GM21619 (cell line): ENCODE results near the gene PRICKLE4.

Experiments
- ATAC-seq: cut with Tn5 transposase; IDR thresholded peaks from one replicate; pipeline ENCODE4 v1.9.1; 2021; ENCODE audit not compliant: unreplicated experiment

Gene PRICKLE4

DNA sequence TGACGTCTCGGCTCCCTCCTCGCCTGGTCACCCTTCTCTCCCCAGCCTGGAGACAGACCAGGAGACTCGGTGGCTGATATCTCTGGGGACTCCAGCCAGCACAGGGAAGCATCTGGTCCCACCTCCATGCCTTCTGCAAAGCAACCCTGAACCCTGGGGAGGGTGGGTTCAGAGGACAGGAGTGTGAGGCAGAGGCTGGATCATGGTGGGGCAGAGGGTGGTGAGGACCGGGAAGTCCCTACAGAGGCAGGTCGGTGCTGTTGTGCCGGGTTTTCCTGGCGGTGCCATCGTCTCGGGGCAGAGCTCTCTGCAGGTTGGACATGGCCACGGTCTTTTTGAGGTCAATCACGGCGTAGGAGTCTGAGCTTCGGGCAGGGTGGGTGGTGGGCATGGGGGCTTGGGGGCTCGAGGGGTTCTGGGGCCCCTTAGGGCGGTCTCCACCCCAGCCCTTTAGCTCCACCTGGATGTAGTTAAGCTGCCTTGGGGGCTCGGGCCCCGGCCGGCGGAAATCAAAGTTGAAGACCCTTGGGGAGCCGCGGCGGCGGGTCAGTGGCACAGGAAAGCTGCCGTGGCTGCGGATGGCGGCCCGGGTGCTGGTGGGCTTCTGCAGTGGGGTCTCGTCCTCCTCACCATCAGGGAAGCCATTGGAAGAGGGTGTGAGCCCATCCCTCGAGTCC is 10.1 kb upstream of the PRICKLE4 start:
- no peak for ATAC-seq

GRCh38 chr6:41771058-41771983 is 9.3 kb upstream of the PRICKLE4 start:
- no peak for ATAC-seq

- no peak for ATAC-seq
These were observed 5.7 kb upstream of the PRICKLE4 start for GRCh38 chr6:41774841-41775240.

DNA sequence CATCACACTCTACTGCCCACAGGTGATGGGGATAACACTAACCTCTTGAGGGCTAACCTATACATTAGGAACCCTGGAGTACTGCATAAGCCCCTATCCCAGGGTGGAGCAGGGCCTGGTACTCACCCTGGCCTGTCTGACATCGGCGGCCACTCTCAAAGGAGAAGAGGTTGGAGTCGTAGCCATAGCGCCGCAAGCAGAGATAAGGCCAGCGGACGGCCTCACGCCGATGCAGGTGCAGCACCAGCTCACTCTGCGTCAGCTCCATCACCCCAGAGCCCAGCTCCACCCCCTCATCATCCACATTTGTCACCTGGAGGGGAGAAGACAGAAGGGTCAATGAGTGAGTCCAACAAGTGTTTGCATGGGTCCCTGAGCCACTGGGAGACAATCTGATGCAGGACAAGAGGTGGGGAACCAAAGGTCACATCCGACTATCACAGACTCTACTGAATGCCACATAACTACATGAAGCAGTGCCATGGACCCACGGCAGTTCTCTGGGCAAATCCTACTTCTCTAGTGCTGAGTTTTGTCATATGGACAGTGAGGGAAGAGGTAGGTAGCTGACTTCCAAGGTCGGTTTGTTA is 5.2 kb upstream of the PRICKLE4 start:
- no peak for ATAC-seq

- no peak for ATAC-seq
These were observed 2.9 kb upstream of the PRICKLE4 start for GRCh38 chr6:41777551-41778285.

DNA sequence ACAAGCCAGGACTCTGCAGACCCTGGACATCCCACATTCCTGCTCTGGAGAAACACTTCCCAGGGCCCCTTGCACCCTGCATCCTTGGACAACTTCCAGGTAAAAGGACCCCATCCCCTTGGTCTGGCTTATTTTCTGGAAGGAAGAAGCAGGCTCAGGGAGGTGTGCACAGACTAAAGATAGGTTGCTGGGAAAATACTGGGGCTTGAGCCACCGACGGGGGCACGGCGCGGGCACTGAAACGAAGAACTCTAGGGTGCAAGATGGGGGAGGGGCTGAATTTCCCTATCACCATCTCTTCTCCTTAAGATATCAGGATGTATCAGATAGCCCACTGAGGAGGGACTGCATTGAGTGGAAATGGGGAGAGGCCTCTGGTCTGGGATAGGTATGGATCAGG is 1.7 kb upstream of the PRICKLE4 start:
- ATAC-seq, result no peak

DNA sequence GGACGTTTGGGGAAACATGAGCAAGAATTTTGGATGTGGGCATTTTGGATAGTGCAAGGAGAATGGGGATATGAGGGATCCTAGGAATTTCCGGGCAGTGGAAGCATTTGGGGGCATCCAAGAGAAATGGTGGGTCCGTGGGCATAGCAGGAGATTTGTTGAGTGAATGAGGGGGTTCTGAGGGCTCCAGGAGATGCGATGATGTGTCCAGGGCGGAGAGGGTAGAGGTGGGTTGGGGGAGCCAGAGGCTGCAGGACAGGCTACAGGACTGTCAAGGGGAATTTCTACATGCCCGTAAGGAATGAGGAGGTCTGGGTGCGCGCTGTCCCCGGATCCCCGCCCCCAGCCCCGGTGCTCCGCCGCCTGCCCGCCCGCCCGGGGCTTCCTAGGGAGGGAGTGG is 1.2 kb upstream of the PRICKLE4 start:
- no peak for ATAC-seq

DNA sequence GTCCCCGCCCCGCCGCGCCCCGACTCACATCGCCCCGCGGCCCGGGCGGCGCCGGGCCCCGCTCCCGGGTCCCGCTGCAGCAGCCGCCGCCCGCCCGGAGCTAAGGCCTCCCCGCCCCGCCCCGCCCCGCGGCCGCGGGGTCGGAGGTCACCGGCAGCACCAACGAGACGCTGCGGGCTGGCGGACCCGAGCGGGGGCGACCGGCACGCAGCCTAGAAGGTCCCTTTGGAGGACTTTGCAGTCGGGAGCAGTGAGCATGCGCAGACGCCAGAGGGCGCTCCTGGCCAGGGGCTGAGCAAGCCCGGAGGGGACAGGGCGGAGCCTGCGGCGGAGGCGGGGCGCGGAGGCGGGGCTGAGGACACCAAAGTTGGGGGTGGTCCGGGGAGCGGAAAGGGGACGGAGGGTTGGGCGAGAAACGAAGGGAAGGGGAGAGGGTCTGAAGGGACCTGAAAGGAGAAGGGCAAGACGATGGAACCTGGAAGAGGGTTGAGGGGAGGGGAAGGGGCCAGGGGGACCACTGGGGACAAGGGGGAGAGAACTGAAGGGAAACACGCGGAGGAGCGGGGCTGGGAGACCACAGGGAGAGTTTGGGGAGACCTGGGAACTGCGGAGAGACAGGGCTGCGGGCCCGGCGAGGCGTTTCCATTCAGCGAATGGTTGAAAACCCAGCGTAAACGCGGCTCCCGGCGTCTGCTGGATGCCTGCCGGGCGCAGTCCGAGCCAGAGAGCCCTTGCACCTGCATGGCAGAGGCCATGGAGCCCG is 613 bp upstream of the PRICKLE4 start, which contains the start of gene FRS3:
TSS of gene FRS3 (minus strand) at position 113 of the 763 bp plus-strand sequence. CDS start 2,913 bp downstream, outside the sequence.
- peak; percentile 85 for ATAC-seq

DNA sequence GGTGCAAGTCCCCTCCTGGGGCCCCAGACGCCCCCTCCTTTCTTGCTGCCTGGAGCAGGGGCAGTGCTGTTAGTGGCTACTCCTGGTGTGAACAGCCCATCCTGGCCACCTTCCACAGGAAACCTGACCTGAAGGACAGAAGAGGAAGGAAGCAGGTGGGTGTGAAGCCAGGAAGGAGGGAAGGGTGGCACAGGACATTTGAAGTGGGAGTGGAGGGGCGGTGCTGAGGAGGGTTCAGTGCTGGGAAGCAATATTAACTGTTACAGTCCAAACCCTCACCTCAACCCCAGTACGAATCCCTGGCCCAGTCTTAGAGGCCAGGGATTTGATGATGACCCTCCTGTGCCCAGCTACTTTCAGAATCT is 766 bp downstream of the PRICKLE4 start:
- ATAC-seq, result no peak

DNA sequence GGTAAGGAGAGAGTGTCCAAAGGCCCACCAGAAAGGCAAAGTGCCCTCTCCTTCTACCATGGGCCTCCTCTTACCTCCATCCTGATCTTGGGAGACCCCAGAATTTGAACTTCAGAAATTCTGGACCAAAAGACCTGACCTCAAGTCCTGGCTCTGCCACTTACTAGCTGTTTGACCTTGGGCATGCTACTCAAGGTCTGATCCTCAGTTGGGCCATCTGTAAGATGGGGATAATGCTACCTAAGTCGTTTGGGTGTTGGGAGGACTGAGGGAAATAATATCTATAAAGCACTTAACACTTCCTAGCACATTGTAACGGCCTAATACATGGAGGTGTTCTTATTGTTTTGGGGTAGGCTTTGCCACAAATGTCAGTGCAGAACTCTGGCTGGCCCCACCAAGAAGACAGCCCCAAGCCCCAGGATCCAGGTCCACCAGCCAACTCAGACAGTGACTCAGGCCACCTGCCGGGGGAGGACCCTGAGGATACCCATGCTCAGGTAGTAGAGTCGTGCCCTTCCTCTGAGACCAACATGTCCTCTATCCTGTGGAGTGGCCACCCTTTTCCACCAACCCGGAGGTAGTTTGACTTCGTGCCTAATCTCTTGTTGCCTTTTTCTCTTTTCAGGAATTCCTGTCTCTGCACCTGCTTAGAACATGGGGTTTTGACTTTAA is 2.7 kb downstream of the PRICKLE4 start:
- no peak for ATAC-seq

DNA sequence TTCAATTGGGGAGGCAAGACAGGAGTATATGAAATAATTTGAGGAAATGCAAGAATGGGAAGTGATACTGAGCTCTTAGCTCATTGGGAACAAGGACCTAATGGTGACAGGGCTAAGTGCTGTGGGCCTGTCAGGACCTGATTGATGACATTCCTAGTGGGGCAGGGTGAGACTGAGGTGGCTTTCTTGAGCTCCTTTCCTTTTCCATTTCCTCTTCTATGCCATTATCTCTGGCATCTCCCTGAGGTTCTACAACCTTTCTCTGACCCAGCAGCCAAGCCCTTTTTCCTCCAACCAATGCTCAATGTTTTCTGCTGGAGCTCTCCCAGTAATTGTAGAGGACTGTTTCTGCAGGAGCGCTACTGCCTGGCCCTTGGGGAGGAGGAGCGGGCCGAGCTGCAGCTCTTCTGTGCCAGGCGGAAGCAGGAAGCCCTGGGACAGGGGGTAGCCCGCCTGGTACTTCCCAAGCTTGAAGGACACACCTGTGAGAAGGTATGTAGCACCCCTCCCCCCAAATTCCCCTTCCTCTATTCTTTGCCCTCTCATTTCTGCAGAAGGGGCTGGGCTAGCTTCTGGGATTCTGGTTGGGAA is 4.1 kb downstream of the PRICKLE4 start:
- no peak for ATAC-seq

- no peak for ATAC-seq
These were observed 4.7 kb downstream of the PRICKLE4 start for GRCh38 chr6:41785254-41785653.

DNA sequence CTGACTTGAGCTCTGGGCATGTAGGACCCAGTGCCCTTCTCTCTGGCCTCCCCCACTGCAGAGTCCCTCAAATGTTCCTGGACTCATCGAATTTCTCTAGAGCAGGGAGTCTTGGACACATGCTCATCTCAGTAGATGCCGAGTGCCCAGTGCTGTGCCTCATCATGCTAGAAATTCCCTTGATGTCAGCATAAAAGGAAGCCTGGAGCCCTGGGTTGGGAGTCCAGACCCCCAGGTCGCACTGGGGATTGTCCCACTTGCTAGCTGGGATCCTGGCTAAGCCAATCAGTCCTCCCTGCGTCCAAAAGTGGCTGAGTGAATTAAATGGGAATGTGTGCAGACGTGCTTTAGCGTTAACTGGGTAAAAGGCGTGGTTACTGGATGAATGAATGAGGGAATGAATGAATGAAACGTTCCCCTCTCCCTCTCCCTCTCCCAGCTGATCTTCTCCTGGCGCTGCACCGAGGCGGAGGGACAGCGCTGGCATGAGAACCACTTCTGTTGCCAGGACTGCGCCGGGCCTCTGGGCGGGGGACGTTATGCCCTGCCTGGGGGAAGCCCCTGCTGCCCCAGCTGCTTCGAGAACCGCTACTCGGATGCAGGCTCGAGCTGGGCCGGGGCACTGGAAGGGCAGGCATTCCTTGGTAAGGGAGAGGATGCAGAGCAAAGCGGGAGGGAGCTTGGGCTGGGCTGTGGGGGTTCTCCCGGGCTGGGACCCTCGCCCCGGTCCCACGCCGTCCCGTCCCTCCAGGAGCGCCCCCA is 5.3 kb downstream of the PRICKLE4 start:
- ATAC-seq, result peak; percentile 1

- peak; percentile 50 for ATAC-seq
These were observed 6.1 kb downstream of the PRICKLE4 start for GRCh38 chr6:41786451-41787218.

DNA sequence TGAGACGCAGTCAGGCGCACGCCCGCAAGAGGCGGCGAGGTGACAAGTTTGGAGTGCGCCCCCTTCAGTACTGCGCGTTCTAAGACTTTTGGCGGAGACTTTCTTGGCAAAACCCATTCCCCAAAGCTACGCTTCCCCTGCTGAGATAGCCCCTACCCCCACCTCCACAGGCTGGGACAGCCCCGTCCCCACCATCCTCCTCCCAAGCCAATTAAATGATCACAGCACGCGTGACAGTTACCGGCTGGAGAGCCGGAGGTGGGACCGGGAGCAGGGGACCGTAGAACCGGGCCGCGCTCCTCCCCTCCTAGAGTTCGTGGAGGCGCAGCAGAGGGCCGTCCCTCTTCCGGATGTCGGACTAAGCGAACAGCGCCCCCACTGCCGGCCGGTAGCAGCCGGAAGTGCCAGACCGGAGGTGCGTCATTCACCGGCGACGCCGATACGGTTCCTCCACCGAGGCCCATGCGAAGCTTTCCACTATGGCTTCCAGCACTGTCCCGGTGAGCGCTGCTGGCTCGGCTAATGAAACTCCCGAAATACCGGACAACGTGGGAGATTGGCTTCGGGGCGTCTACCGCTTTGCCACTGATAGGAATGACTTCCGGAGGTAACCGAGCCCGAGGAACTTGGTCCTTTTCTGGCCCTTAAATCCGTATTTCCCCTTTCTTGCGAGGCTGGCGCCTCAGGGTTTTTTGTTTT is 6.8 kb downstream of the PRICKLE4 start, which contains the start of gene TOMM6:
TSS of gene TOMM6 (plus strand) at position 476 of the 699 bp plus-strand sequence. CDS start at position 480, 4 bp downstream.
- peak; percentile 74 for ATAC-seq

DNA sequence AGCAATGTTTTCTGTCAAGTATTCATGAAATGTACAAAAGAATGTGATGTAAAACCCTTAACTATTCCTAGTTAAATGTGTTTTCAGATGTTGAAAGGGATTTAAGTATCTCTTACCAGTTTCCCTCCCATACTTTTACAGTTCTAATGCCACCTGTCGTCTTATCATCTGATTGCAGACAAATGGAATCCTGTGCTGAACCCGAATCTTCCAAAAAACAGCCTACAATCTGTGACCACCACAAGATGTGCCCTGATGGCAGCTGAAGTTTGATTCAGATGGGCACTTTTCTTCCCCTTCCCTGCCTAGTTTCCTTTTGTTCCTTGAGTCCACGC is 8.8 kb downstream of the PRICKLE4 start:
- no peak for ATAC-seq

DNA sequence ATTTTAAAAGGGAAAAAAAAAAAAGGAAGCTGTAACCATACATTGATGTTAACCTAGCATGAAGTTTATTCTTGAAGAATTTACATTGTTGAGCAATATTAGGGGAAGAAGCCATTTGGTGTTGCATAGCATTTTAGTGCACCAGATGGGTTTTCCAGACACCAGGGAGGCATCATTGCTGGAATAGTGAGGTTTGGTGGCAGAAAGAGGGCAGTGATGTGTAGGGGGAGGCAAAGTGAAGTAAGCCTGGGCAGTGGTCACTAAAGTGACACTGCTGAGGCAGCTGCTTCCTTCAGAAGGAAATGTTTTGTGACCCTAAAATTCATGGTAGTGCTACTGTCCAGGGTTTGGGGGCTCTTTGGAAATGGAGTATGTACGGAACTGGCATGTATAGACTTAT is 9.5 kb downstream of the PRICKLE4 start:
- no peak for ATAC-seq
